ENCODE results near the gene WDR12. TPM values are rescaled to one million over a fixed set of nuclear protein-coding genes. Genes with fewer than 3 reads are reported as not detected.

Gene WDR12
- total RNA-seq, 1 donor from 2014 or later: 57.5 TPM

DNA sequence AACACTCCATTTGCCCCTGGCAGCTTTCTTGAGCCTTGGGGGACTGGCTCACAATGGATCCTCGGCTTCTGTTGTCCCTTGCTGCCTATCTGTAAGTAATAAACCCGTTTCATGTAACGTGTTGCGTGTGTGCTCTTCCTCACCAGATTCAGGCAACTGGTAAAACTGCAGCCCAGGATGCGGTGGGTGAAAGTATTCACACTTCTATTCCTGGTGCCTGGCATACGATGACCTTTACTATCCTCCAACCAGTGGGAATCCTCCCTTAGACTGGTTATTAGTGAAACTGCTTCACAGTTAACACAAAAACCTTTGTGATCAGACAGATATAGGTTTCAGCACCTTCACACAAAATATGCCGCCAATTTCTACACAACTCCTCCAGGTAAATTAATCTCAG, 26.3 kb downstream of the WDR12 start:
- no peaks in the 10 kb centered on the region for H3K9me3 Mint-ChIP-seq
- no peak overlapping the region for H3K4me3 Mint-ChIP-seq
- ChIA-PET POLR2A (no interaction called here), CTCF (no interaction called here)
- H3K27ac Mint-ChIP-seq: no peak overlapping the region
- H3K4me1 Mint-ChIP-seq: no peaks in the 10 kb centered on the region
- intact Hi-C loops (cut with micrococcal nuclease): no loop called here
- DNase-seq (no peak), ATAC-seq (ENCODE audit: low read depth) (no peak)
- H3K27me3 Mint-ChIP-seq: no peaks in the 10 kb centered on the region
- H3K36me3 Mint-ChIP-seq (ENCODE audit: low read depth): peaks cover 61% of the 10 kb centered on the region
- TF ChIP-seq, protein P1, sequence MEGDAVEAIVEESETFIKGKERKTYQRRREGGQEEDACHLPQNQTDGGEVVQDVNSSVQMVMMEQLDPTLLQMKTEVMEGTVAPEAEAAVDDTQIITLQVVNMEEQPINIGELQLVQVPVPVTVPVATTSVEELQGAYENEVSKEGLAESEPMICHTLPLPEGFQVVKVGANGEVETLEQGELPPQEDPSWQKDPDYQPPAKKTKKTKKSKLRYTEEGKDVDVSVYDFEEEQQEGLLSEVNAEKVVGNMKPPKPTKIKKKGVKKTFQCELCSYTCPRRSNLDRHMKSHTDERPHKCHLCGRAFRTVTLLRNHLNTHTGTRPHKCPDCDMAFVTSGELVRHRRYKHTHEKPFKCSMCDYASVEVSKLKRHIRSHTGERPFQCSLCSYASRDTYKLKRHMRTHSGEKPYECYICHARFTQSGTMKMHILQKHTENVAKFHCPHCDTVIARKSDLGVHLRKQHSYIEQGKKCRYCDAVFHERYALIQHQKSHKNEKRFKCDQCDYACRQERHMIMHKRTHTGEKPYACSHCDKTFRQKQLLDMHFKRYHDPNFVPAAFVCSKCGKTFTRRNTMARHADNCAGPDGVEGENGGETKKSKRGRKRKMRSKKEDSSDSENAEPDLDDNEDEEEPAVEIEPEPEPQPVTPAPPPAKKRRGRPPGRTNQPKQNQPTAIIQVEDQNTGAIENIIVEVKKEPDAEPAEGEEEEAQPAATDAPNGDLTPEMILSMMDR (IDR thresholded peaks at IDR 0.05): no peak

DNA sequence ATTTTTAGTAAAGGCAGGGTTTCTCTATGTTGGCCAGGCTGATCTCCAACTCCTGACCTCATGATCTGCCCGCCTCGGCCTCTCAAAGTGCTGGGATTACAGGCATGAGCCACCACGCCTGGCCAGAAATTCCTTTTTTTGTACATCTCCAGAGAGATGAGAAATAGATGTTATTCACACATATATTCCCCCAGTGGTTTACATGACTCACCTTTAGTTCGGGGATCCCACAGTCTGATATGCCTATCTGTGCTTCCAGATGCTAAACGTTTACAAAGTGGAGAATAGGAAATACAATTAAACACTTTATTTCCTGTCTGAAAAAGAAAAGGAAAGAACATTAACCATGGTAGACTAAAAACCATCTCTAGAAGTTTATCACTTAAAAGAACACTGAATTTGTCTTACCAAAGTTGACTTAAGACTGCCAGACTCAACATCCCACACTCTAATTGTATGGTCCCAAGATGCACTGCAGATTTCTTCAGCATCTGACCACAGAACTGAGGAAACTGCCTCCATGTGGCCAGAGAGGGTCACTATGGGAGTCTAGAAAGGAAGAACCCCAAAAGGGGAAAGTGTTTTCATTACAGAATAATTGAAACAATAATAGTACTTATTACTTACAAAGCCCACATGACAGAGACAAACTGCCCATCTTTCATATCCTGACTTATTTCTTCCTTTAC, 27.3 kb downstream of the WDR12 start:
- no peaks in the 10 kb centered on the region for H3K9me3 Mint-ChIP-seq
- POLR2A ChIA-PET: no interaction called here
- H3K4me3 Mint-ChIP-seq: no peak overlapping the region
- no peak overlapping the region for H3K27ac Mint-ChIP-seq
- TF ChIP-seq, protein P1 (IDR thresholded peaks at IDR 0.05): no peak
- ATAC-seq (ENCODE audit: low read depth) (no peak), DNase-seq (no peak)
- no peaks in the 10 kb centered on the region for H3K27me3 Mint-ChIP-seq
- intact Hi-C loops (cut with micrococcal nuclease): no loop called here
- CTCF ChIA-PET: no interaction called here
- H3K4me1 Mint-ChIP-seq: no peaks in the 10 kb centered on the region
- H3K36me3 Mint-ChIP-seq (ENCODE audit: low read depth): peaks cover 55% of the 10 kb centered on the region

DNA sequence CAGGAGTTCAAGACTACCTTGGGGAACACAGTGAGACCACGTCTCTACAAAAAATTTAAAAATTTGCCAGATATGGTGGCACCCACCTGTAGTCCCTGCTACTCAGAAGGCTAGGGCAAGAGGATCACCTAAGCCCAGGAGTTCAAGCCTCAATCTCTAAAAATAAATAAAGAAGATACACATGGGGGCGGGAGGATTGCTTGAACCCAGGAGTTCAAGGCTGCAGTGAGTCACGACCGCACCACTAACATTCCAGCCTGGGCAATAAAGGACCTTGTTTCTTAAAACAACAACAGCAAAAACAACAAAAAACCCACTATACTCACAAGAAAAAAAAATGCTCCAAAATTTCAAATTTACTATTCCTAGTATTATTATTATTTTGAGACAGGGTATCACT, 29.9 kb downstream of the WDR12 start:
- no peak for DNase-seq
- Mint-ChIP-seq H3K36me3 (ENCODE audit: low read depth) (peaks cover 44% of the 10 kb centered on the region), H3K27ac (no peak overlapping the region), H3K4me3 (no peak overlapping the region), H3K9me3 (no peaks in the 10 kb centered on the region), H3K27me3 (no peaks in the 10 kb centered on the region), H3K4me1 (no peaks in the 10 kb centered on the region)
- ChIA-PET POLR2A (no interaction called here), CTCF (no interaction called here)
- TF ChIP-seq, protein P1 (IDR thresholded peaks at IDR 0.05): no peak
- intact Hi-C loops (cut with micrococcal nuclease): no loop called here
- no peak for ATAC-seq (ENCODE audit: low read depth)

DNA sequence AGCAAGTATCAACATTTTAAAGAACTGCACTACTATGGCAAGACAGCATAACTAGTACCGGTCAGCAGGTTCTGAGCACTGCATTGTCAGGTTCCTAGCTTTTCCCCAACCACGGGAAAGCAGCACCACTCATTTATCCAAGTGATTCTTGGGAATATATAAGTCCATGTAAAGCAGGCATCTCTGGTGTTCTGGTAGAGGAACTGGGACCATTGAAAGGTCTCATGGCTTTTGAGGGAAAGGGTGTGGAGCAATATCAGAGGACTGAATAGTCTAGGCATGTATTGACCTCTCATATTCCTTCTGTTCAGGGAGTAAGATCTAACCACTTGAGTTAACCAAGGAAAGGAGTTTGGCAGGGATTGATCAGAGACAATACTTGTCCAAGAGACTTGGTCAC, 33.8 kb downstream of the WDR12 start:
- no peak overlapping the region for H3K4me3 Mint-ChIP-seq
- intact Hi-C loops (cut with micrococcal nuclease): no loop called here
- no peaks in the 10 kb centered on the region for H3K9me3 Mint-ChIP-seq
- ChIA-PET CTCF (no interaction called here), POLR2A (no interaction called here)
- TF ChIP-seq, protein P1 (IDR thresholded peaks at IDR 0.05): no peak
- DNase-seq: no peak
- no peaks in the 10 kb centered on the region for H3K27me3 Mint-ChIP-seq
- ATAC-seq (ENCODE audit: low read depth): no peak
- peaks cover 18% of the 10 kb centered on the region for H3K36me3 Mint-ChIP-seq (ENCODE audit: low read depth)
- no peak overlapping the region for H3K27ac Mint-ChIP-seq
- no peaks in the 10 kb centered on the region for H3K4me1 Mint-ChIP-seq

DNA sequence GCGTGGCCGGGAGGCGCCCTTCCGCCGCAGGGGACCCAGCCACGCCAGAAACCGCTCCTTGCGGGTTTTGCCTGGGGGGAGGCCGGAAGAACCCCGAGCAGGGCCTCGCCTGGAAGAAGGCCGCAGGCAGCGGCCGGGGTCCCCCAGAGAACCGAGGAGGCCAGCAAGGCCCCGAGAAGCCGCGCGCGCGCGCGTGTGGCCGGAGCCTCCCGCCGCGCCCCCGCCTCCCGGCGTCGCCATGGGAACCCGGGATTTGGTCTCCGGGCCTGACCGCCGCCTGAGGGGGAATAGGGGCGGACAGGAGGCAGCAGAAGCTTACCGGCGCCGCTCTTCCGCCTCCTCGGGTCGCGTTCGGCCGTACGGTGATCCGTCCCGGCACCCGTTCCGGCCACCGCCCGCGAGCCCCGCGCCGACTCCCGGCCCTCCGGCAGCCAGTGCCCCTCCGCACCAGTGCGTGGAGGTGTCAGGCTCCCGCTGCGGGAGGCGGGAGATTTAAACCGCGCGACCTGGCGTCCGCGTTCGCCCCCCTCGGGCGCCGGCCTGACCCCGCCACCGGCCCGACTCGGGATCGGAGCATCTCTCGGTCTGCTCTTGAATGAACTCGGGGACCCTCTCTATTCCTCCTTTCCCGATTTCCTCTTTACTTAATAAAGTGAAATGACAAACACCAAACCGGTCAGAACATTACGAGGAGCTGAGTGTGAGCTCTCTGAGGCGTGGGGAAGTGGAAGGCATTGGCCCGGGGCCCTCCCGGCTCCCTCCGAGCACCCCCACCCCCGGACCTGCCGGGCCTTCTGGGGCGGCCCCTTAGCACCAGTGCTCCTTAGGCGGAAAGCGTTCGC, 40.0 kb downstream of the WDR12 start, which contains the start of gene ICA1L:
TSS of gene ICA1L (minus strand) at position 467 of the 842 bp plus-strand sequence. CDS start 42,757 bp downstream, outside the sequence.
- TF ChIP-seq, protein P1 (IDR thresholded peaks at IDR 0.05): no peak
- peaks cover 2% of the 10 kb centered on the region for H3K36me3 Mint-ChIP-seq (ENCODE audit: low read depth)
- ATAC-seq (ENCODE audit: low read depth) (peak; percentile 59), DNase-seq (peak; percentile 60)
- ChIA-PET CTCF (interaction anchor here (0.6 to 4.1 kb wide), 8 partner anchors 41 to 298 kb away, joined by 3 to 52 read pairs (median 4); no protein-coding TSS in a partner anchor), POLR2A (interaction anchor here (0.7 to 3.8 kb wide), 10 partner anchors 9 to 282 kb away, joined by 3 to 36 read pairs (median 5); partner anchors contain the start of genes CARF, FAM117B and WDR12)
- peak within 1 kb of the TSS; percentile 81 for H3K27ac Mint-ChIP-seq
- H3K27me3 Mint-ChIP-seq: no peaks in the 10 kb centered on the region
- intact Hi-C loops (cut with micrococcal nuclease): loop anchor here (1.0 to 2.0 kb wide), 8 partner anchors 23 to 607 kb away; partner anchors contain the start of genes CYP20A1, FAM117B, NOP58 and WDR12
- peaks cover 5% of the 10 kb centered on the region for H3K4me1 Mint-ChIP-seq
- H3K4me3 Mint-ChIP-seq: peak within 1 kb of the TSS; percentile 92
- H3K9me3 Mint-ChIP-seq: no peaks in the 10 kb centered on the region
